ENCODE measurements around the gene NINJ2. TPM values are rescaled to one million over a fixed set of nuclear protein-coding genes. Genes with fewer than 3 reads are reported as not detected.
"Not testable (repeated sequence)": the region's sequence is repeated elsewhere in the genome, so short reads cannot be mapped to it uniquely, and the experiment has no call there.

Gene NINJ2
- total RNA-seq, 3 donors from 2014 or later (not counting 1 experiment from before 2014, with no cell fraction given), result 3.1 to 6.6 (median 4.9) TPM

GRCh38 chr12:644303-644639 lies 19.0 kb downstream of the NINJ2 start:
- Mint-ChIP-seq H3K36me3 (no peaks in the 10 kb centered on the region), H3K9me3 (no peaks in the 10 kb centered on the region), H3K4me3 (peak overlapping the region; percentile 89), H3K4me1 (peaks cover 17 to 37% of the 10 kb centered on the region in 2 donors), H3K27ac (peak overlapping the region; percentile 91 to 94), H3K27me3 (ENCODE audit: low read depth in 2 of 2) (no peaks in the 10 kb centered on the region)
- no peak for ATAC-seq
- Histone ChIP-seq H3K27me3 (ENCODE audit: control insufficient read depth, insufficient read depth, low read length) (no peaks in the 10 kb centered on the region), H3K4me1 (ENCODE audit: control insufficient read depth, insufficient read depth, low read length) (peaks cover 26% of the 10 kb centered on the region), H3K36me3 (ENCODE audit: control insufficient read depth, insufficient read depth, low read length) (peaks cover 4% of the 10 kb centered on the region), H3K4me3 (ENCODE audit: low read length) (no peak overlapping the region), H3K9me3 (ENCODE audit: control insufficient read depth, insufficient read depth, low read length) (no peaks in the 10 kb centered on the region), H3K27ac (ENCODE audit: low read length) (peak overlapping the region; percentile 92)
- 94% methylated on average over 5 of the region's 6 CpGs for WGBS (ENCODE audit: insufficient coverage)
- DNase-seq, result no peak
- intact Hi-C loops (cut with micrococcal nuclease), result loop anchor here (5.0 kb wide), 1 partner anchor 43 kb away; no protein-coding TSS in a partner anchor
- TF ChIP-seq, protein P1, sequence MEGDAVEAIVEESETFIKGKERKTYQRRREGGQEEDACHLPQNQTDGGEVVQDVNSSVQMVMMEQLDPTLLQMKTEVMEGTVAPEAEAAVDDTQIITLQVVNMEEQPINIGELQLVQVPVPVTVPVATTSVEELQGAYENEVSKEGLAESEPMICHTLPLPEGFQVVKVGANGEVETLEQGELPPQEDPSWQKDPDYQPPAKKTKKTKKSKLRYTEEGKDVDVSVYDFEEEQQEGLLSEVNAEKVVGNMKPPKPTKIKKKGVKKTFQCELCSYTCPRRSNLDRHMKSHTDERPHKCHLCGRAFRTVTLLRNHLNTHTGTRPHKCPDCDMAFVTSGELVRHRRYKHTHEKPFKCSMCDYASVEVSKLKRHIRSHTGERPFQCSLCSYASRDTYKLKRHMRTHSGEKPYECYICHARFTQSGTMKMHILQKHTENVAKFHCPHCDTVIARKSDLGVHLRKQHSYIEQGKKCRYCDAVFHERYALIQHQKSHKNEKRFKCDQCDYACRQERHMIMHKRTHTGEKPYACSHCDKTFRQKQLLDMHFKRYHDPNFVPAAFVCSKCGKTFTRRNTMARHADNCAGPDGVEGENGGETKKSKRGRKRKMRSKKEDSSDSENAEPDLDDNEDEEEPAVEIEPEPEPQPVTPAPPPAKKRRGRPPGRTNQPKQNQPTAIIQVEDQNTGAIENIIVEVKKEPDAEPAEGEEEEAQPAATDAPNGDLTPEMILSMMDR (IDR thresholded peaks at IDR 0.05), result no peak

GRCh38 chr12:643475-644302 lies 19.6 kb downstream of the NINJ2 start:
- intact Hi-C loops (cut with micrococcal nuclease), result loop anchor here (2.0 to 5.0 kb wide), 2 partner anchors 44 to 111 kb away; no protein-coding TSS in a partner anchor
- H3K27me3 Mint-ChIP-seq (ENCODE audit: low read depth in 2 of 2), result no peaks in the 10 kb centered on the region
- H3K36me3 Mint-ChIP-seq, result no peaks in the 10 kb centered on the region
- no peaks in the 10 kb centered on the region for H3K27me3 ChIP-seq (ENCODE audit: control insufficient read depth, insufficient read depth, low read length)
- no peaks in the 10 kb centered on the region for H3K9me3 ChIP-seq (ENCODE audit: control insufficient read depth, insufficient read depth, low read length)
- H3K27ac Mint-ChIP-seq, result peak overlapping the region; percentile 91 to 94
- TF ChIP-seq, protein P1 (IDR thresholded peaks at IDR 0.05), result no peak
- peak overlapping the region; percentile 89 for H3K4me3 Mint-ChIP-seq
- H3K4me3 ChIP-seq (ENCODE audit: low read length), result peak overlapping the region; percentile 63
- DNase-seq (peak in 1 of 2 donors; percentile 34), ATAC-seq (peak in 1 of 3 donors; percentile 4)
- 19% methylated on average over 33 of the region's 33 CpGs for WGBS (ENCODE audit: insufficient coverage)
- H3K4me1 ChIP-seq (ENCODE audit: control insufficient read depth, insufficient read depth, low read length), result peaks cover 28% of the 10 kb centered on the region
- peaks cover 4% of the 10 kb centered on the region for H3K36me3 ChIP-seq (ENCODE audit: control insufficient read depth, insufficient read depth, low read length)
- peak overlapping the region; percentile 92 for H3K27ac ChIP-seq (ENCODE audit: low read length)
- H3K9me3 Mint-ChIP-seq, result no peaks in the 10 kb centered on the region
- peaks cover 23 to 43% of the 10 kb centered on the region in 2 donors for H3K4me1 Mint-ChIP-seq

GRCh38 chr12:642633-643474 lies 20.4 kb downstream of the NINJ2 start:
- WGBS (ENCODE audit: insufficient coverage), result under 1% methylated on average over 95 of the region's 95 CpGs
- intact Hi-C loops (cut with micrococcal nuclease), result loop anchor here (2.0 to 5.0 kb wide), 2 partner anchors 44 to 112 kb away; no protein-coding TSS in a partner anchor
- TF ChIP-seq, protein P1 (IDR thresholded peaks at IDR 0.05), result peak; percentile 33
- ATAC-seq (peak; percentile 81 to 91 (median 90)), DNase-seq (peak; percentile 75 to 90)
- Mint-ChIP-seq H3K27ac (peak overlapping the region; percentile 91 to 94), H3K4me1 (peaks cover 24 to 45% of the 10 kb centered on the region in 2 donors), H3K36me3 (no peaks in the 10 kb centered on the region), H3K4me3 (peak overlapping the region; percentile 89), H3K27me3 (ENCODE audit: low read depth in 2 of 2) (no peaks in the 10 kb centered on the region), H3K9me3 (no peaks in the 10 kb centered on the region)
- peak overlapping the region; percentile 63 for H3K4me3 ChIP-seq (ENCODE audit: low read length)
- peaks cover 4% of the 10 kb centered on the region for H3K36me3 ChIP-seq (ENCODE audit: control insufficient read depth, insufficient read depth, low read length)
- peak overlapping the region; percentile 92 for H3K27ac ChIP-seq (ENCODE audit: low read length)
- H3K9me3 ChIP-seq (ENCODE audit: control insufficient read depth, insufficient read depth, low read length), result no peaks in the 10 kb centered on the region
- H3K27me3 ChIP-seq (ENCODE audit: control insufficient read depth, insufficient read depth, low read length), result no peaks in the 10 kb centered on the region
- H3K4me1 ChIP-seq (ENCODE audit: control insufficient read depth, insufficient read depth, low read length), result peaks cover 28% of the 10 kb centered on the region

DNA sequence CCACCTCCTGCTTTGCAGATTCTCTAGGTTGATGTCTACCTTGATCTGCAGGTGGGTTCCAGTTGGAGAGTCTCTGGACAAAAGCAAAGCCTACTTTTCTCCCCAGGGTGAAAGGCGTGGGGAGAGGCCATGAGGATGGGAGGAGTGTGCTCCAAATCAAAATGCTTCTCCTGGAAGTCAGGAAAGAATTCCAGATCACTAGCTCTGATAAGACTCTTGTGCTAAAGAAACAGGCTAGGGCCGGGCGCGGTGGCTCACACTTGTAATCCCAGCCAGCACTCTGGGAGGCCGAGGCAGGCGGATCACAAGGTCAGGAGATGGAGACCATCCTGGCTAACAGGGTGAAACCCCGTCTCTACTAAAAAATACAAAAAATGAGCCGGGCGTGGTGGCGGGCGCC lies 21.9 kb downstream of the NINJ2 start:
- H3K27me3 Mint-ChIP-seq (ENCODE audit: low read depth in 2 of 2); H3K9me3 Mint-ChIP-seq; DNase-seq; H3K27ac ChIP-seq (ENCODE audit: low read length); H3K27me3 ChIP-seq (ENCODE audit: control insufficient read depth, insufficient read depth, low read length); H3K4me3 Mint-ChIP-seq; H3K4me3 ChIP-seq (ENCODE audit: low read length); H3K36me3 ChIP-seq (ENCODE audit: control insufficient read depth, insufficient read depth, low read length); H3K36me3 Mint-ChIP-seq; ATAC-seq; H3K9me3 ChIP-seq (ENCODE audit: control insufficient read depth, insufficient read depth, low read length): not testable (repeated sequence)
- intact Hi-C loops (cut with micrococcal nuclease), result loop anchor here (5.0 kb wide), 1 partner anchor 46 kb away; no protein-coding TSS in a partner anchor
- Mint-ChIP-seq H3K27ac (peak overlapping the region; percentile 91 to 94), H3K4me1 (peaks cover 24 to 41% of the 10 kb centered on the region in 2 donors)
- WGBS (ENCODE audit: insufficient coverage), result 99% methylated on average over 10 of the region's 11 CpGs
- peaks cover 28% of the 10 kb centered on the region for H3K4me1 ChIP-seq (ENCODE audit: control insufficient read depth, insufficient read depth, low read length)
